ENCODE results near the gene MGAT5B. TPM values are rescaled to one million over a fixed set of nuclear protein-coding genes. Genes with fewer than 3 reads are reported as not detected.

The MGAT5B gene
- total and polyA plus RNA-seq, 10 of the 15 experiments (the other 5 are each of a cell fraction or from before 2014, with no cell fraction given) = 0.13 TPM; not detected in 9

- intact Hi-C loops (cut with micrococcal nuclease; ENCODE audit: unreplicated experiment) = no loop called here
- RAD21 ChIA-PET (ENCODE audit: unreplicated experiment) = no interaction called here
- CTCF ChIA-PET = no interaction called here
- Histone ChIP-seq H2AFZ (ENCODE audit: control insufficient read depth, low read depth, low read length) (no peak overlapping the region), H3K4me2 (ENCODE audit: control insufficient read depth, insufficient read depth) (no peak overlapping the region), H4K20me1 (ENCODE audit: control insufficient read depth, insufficient read depth) (no peaks in the 10 kb centered on the region), H3K4me1 (ENCODE audit: control insufficient read depth, insufficient read depth, low read length) (no peaks in the 10 kb centered on the region), H3K4me3 (no peak overlapping the region), H3K79me2 (ENCODE audit: control insufficient read depth, insufficient read depth, low read length) (no peaks in the 10 kb centered on the region), H3K9me3 (replicated peaks; ENCODE audit: control insufficient read depth, insufficient read depth, low read length) (no peaks in the 10 kb centered on the region), H3K36me3 (ENCODE audit: control insufficient read depth in 2 of 2, insufficient read depth in 2 of 2, low read length in 1 of 2) (no peaks in the 10 kb centered on the region), H3K27me3 (replicated peaks in 1 of 2; ENCODE audit: control insufficient read depth in 2 of 2, insufficient read depth in 2 of 2, low read length in 1 of 2) (no peaks in the 10 kb centered on the region; a peak in 2 of 4 replicates), H3K27ac (ENCODE audit: control insufficient read depth, insufficient read depth) (no peak overlapping the region), H3K9ac (ENCODE audit: control insufficient read depth, insufficient read depth, low read length) (no peak overlapping the region)
- SMC1A ChIA-PET (ENCODE audit: uncharacterized antibody, unreplicated experiment) = no interaction called here
- ATAC-seq = no peak
- TF ChIP-seq RELB (IDR thresholded peaks at IDR 0.05; ENCODE audit: low read depth) (no peak), MEF2A (IDR thresholded peaks at IDR 0.05; ENCODE audit: insufficient read depth, low read depth, low read length) (no peak), DPF2 (IDR thresholded peaks at IDR 0.05) (no peak), HCFC1 (IDR thresholded peaks at IDR 0.05; ENCODE audit: low read length) (no peak), SMC3 (IDR thresholded peaks at IDR 0.05; ENCODE audit: borderline replicate concordance, low read length) (no peak), HDAC2 (IDR thresholded peaks at IDR 0.05) (no peak), PAX8 (IDR thresholded peaks at IDR 0.05) (no peak), CHD4 (IDR thresholded peaks at IDR 0.05) (no peak), SPI1 (IDR thresholded peaks at IDR 0.05; ENCODE audit: borderline replicate concordance, insufficient read depth, low read depth, low read length) (no peak), BMI1 (IDR thresholded peaks at IDR 0.05; ENCODE audit: borderline replicate concordance) (no peak), RUNX3 (IDR thresholded peaks at IDR 0.05; ENCODE audit: low read length) (no peak)
- WGBS (ENCODE audit: insufficient coverage, insufficient replicate concordance, low lambda C conversion rate, missing lambda C conversion rate) = 31% methylated on average over 10 of the region's 10 CpGs
- BruUV-seq (replicated peaks) = no TSS peak
- DNase-seq (ENCODE audit: low read depth, low spot score) = no peak
- in situ Hi-C loops (cut with MboI) = no loop called here
- no peak for FAIRE-seq
- POLR2A ChIA-PET = no interaction called here
Measured at GRCh38 chr17:76948301-76948700, 80.1 kb downstream of the MGAT5B start.
